ENCODE results near the gene DST. TPM values are rescaled to one million over a fixed set of nuclear protein-coding genes. Genes with fewer than 3 reads are reported as not detected.
"Not testable (repeated sequence)": the region's sequence is repeated elsewhere in the genome, so short reads cannot be mapped to it uniquely, and the experiment has no call there.

Gene DST
- total and polyA plus RNA-seq, 7 donors, result 58.3 to 341 (median 109) TPM

DNA sequence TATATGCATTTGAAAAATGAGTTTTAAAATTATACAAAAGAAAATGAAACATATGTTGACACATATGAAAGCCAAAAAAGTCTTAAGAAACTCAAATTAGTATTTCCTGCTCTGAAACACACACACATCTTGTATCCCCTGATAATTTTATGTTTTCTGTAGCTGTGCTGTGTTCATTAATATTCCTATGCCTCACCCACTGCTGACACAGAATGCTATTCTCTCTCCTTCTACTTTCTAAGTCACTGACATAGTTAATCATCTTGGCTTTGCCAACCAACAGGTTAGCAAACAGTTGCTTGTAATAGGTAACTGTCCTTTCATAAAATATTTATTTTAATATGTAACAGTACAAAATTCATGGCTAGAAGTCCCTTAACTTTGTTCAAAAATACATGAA lies 140.7 kb downstream of the DST start:
- no peak overlapping the region for H3K27ac ChIP-seq
- H3K9me3 ChIP-seq, result no peaks in the 10 kb centered on the region
- H3K4me1 ChIP-seq, result peaks cover 19% of the 10 kb centered on the region
- H3K27me3 ChIP-seq (ENCODE audit: insufficient read depth in 3 of 3, low read length in 2 of 3), result no peaks in the 10 kb centered on the region
- no peak for DNase-seq
- ATAC-seq, result peak in 1 of 4 donors; percentile 52
- no peak overlapping the region for H3K4me3 ChIP-seq
- intact Hi-C loops (cut with DNase I), result no loop called here
- TF ChIP-seq, protein P1, sequence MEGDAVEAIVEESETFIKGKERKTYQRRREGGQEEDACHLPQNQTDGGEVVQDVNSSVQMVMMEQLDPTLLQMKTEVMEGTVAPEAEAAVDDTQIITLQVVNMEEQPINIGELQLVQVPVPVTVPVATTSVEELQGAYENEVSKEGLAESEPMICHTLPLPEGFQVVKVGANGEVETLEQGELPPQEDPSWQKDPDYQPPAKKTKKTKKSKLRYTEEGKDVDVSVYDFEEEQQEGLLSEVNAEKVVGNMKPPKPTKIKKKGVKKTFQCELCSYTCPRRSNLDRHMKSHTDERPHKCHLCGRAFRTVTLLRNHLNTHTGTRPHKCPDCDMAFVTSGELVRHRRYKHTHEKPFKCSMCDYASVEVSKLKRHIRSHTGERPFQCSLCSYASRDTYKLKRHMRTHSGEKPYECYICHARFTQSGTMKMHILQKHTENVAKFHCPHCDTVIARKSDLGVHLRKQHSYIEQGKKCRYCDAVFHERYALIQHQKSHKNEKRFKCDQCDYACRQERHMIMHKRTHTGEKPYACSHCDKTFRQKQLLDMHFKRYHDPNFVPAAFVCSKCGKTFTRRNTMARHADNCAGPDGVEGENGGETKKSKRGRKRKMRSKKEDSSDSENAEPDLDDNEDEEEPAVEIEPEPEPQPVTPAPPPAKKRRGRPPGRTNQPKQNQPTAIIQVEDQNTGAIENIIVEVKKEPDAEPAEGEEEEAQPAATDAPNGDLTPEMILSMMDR (IDR thresholded peaks at IDR 0.05), result no peak
- H3K36me3 ChIP-seq (ENCODE audit: insufficient read depth in 1 of 2, low read depth in 1 of 2), result peaks cover 4 to 94% of the 10 kb centered on the region in 2 donors

DNA sequence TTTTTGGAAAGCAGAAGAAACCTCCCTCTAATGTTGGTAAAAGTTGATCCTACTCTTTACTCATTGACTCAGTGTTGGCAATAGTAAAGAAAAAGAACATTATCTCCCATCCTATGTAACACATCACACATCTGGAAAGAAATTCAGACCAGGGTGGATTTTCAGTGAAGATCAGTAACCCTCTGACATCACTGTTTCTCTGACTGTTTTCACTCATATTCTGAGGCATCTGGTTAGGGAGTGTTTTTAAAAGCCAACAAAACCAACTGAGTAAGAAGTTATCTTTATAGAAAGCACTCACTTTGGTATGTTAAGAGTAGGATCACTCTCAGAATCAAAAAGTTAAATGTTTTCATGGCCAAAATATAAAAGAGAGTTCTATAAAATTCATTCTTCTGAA lies 143.6 kb downstream of the DST start:
- H3K4me3 ChIP-seq, result no peak overlapping the region
- H3K36me3 ChIP-seq (ENCODE audit: insufficient read depth in 1 of 2, low read depth in 1 of 2), result peaks cover 4 to 92% of the 10 kb centered on the region in 2 donors
- no peak for DNase-seq
- intact Hi-C loops (cut with DNase I), result no loop called here
- no peaks in the 10 kb centered on the region for H3K27me3 ChIP-seq (ENCODE audit: insufficient read depth in 3 of 3, low read length in 2 of 3)
- ATAC-seq, result no peak
- no peak overlapping the region for H3K27ac ChIP-seq
- peaks cover 10% of the 10 kb centered on the region for H3K4me1 ChIP-seq
- no peaks in the 10 kb centered on the region for H3K9me3 ChIP-seq
- TF ChIP-seq, protein P1 (IDR thresholded peaks at IDR 0.05), result no peak

DNA sequence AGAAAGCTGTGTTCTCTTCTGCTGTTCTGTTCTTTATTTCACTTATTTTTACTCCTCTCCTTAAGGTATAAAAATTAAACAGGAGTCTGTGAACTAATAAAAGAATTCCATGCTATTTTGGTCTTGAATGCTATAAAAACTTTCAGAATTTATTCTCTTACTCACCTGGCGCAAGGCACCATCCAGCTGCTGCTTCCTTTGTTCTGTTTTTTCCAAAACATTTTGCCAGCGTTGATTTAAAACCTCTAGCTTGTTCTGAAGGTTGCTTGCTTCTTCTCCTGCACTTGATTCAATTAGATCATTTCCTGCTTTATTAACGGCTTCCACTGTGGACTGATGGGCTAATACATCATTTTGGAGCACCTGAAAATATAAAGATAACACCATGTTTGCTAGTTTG lies 145.0 kb downstream of the DST start:
- intact Hi-C loops (cut with DNase I), result no loop called here
- 53 to 63% (median 56%) methylated on average over 3 of the region's 3 CpGs for whole genome bisulfite sequencing, 3 donors
- Histone ChIP-seq H3K4me3 (no peak overlapping the region), H3K27me3 (ENCODE audit: insufficient read depth in 3 of 3, low read length in 2 of 3) (no peaks in the 10 kb centered on the region), H3K36me3 (ENCODE audit: insufficient read depth in 1 of 2, low read depth in 1 of 2) (peaks cover 4 to 92% of the 10 kb centered on the region in 2 donors), H3K4me1 (peaks cover 10% of the 10 kb centered on the region), H3K9me3 (no peaks in the 10 kb centered on the region), H3K27ac (no peak overlapping the region)
- TF ChIP-seq, protein P1 (IDR thresholded peaks at IDR 0.05), result no peak
- ATAC-seq (no peak), DNase-seq (no peak)

DNA sequence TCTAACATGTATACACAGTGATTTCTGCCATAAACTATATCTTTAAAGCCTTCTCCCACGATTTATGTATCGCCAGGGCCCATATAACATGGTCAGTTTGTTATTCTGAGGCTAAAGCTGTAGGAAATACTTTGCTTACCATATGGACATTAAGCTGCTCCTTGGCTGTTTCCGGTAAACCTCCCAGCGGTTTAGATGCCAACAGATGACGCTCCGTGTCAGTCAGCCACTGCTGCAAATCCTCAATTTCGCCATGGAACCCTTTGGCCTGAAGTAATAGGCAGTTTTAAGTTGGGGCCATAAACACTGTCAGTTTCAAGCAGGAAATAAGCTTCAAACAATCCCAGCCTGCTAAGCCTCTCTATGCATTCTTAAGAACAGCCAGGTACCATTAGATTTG lies 145.4 kb downstream of the DST start:
- Histone ChIP-seq H3K36me3 (ENCODE audit: insufficient read depth in 1 of 2, low read depth in 1 of 2) (peaks cover 4 to 92% of the 10 kb centered on the region in 2 donors), H3K9me3 (no peaks in the 10 kb centered on the region), H3K27me3 (ENCODE audit: insufficient read depth in 3 of 3, low read length in 2 of 3) (no peaks in the 10 kb centered on the region), H3K27ac (no peak overlapping the region), H3K4me3 (no peak overlapping the region), H3K4me1 (peaks cover 7% of the 10 kb centered on the region)
- 87 to 93% (median 89%) methylated on average over 7 of the region's 7 CpGs for WGBS, 3 donors
- ATAC-seq (no peak), DNase-seq (no peak)
- intact Hi-C loops (cut with DNase I), result no loop called here
- TF ChIP-seq, protein P1 (IDR thresholded peaks at IDR 0.05), result no peak

DNA sequence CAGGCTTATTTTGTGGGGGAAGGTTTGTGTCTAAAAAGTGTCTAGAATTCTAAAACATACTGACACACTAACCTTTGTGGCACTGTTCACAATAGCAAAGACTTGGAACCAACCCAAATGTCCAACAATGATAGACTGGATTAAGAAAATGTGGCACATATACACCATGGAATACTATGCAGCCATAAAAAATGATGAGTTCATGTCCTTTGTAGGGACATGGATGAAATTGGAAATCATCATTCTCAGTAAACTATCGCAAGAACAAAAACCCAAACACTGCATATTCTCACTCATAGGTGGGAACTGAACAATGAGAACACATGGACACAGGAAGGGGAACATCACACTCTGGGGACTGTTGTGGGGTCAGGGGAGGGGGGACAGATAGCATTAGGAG lies 146.0 kb downstream of the DST start:
- DNase-seq; H3K27me3 ChIP-seq (ENCODE audit: insufficient read depth in 3 of 3, low read length in 2 of 3); H3K4me3 ChIP-seq; H3K9me3 ChIP-seq; H3K27ac ChIP-seq; H3K4me1 ChIP-seq; intact Hi-C loops (cut with DNase I); ATAC-seq: not testable (repeated sequence)
- peaks cover 4 to 92% of the 10 kb centered on the region in 2 donors for H3K36me3 ChIP-seq (ENCODE audit: insufficient read depth in 1 of 2, low read depth in 1 of 2)
- WGBS, 3 donors, result 100% methylated on average over 1 of the region's 1 CpG; no CpG with 5 or more reads in 1 of the 3 donors
